C4-2B (cell line): ENCODE results near the gene AIRE.

Experiments used
- ZFX ChIP-seq: fragments of 450-650 bp; IDR thresholded peaks from 2 replicates; pipeline ENCODE4 v1.6.1; 2017
- TF ChIP-seq, protein P1 (sequence below): fragments of 450-650 bp; conservative IDR thresholded peaks from 2 replicates; pipeline ENCODE4 v1.5.1; 2017; ENCODE audit warnings: mild to moderate bottlenecking

- TF ChIP-seq, protein P1, sequence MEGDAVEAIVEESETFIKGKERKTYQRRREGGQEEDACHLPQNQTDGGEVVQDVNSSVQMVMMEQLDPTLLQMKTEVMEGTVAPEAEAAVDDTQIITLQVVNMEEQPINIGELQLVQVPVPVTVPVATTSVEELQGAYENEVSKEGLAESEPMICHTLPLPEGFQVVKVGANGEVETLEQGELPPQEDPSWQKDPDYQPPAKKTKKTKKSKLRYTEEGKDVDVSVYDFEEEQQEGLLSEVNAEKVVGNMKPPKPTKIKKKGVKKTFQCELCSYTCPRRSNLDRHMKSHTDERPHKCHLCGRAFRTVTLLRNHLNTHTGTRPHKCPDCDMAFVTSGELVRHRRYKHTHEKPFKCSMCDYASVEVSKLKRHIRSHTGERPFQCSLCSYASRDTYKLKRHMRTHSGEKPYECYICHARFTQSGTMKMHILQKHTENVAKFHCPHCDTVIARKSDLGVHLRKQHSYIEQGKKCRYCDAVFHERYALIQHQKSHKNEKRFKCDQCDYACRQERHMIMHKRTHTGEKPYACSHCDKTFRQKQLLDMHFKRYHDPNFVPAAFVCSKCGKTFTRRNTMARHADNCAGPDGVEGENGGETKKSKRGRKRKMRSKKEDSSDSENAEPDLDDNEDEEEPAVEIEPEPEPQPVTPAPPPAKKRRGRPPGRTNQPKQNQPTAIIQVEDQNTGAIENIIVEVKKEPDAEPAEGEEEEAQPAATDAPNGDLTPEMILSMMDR: no peak
- TF ChIP-seq ZFX: no peak
These were observed 16.3 kb downstream of the AIRE start for GRCh38 chr21:44301961-44302406.
